ENCODE data around the gene AQR. TPM values are rescaled to one million over a fixed set of nuclear protein-coding genes. Genes with fewer than 3 reads are reported as not detected.

AQR gene
- total and polyA plus RNA-seq, 2 of the 8 experiments (the other 6 are each of a cell fraction or from before 2014, with no cell fraction given) = 34.5 to 57.6 TPM

DNA sequence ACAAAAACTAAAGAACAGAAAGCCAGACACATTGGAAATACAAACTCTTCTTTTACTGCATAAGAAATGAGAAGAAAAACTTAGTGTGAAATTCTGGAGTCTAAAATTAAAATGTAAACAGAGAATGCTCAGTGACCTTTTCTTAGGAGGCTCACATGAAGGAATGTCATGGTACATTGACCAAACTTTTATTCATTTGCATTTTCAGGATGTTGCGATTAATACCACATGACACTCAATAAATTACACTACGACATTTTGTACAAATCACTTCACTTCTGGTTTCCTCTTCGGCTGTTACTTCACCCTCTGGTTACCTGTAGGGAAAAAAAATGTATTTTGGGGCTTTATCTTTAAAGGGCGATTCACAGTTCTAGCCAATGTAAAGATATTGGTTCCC, 117.8 kb downstream of the AQR start:
- Histone ChIP-seq H3K4me2 (ENCODE audit: insufficient read depth in 1 of 2, low read depth in 2 of 2, low read length in 2 of 2) (no peak overlapping the region), H3K23ac (ENCODE audit: insufficient read length) (no peak overlapping the region), H3K56ac (replicated peaks; ENCODE audit: insufficient read length, low read depth, low read length) (no peak overlapping the region), H3K4me3 (ENCODE audit: extremely low read depth in 1 of 4, insufficient read depth in 2 of 4, low read depth in 3 of 4, low read length in 4 of 4) (no peak overlapping the region), H4K91ac (replicated peaks; ENCODE audit: insufficient read length, low read length) (no peak overlapping the region), H2BK20ac (ENCODE audit: low read length) (no peak overlapping the region), H3K9ac (replicated peaks in 1 of 4; ENCODE audit: extremely low read depth in 1 of 4, low read depth in 3 of 4, low read length in 3 of 4) (no peak overlapping the region), H4K20me1 (replicated peaks in 1 of 2; ENCODE audit: control insufficient read depth in 1 of 2, insufficient read depth in 2 of 2, low read length in 2 of 2) (no peaks in the 10 kb centered on the region), H3K27ac (ENCODE audit: low read depth, low read length) (no peak overlapping the region), H3K36me3 (ENCODE audit: control insufficient read depth in 2 of 4, insufficient read depth in 4 of 4, low read length in 3 of 4) (peaks cover 0 to 9% (median 4%) of the 10 kb centered on the region in 4 experiments; a peak in 3 of 8 replicates), H3K23me2 (ENCODE audit: low read depth, low read length) (no peaks in the 10 kb centered on the region), H3K27me3 (replicated peaks in 1 of 4; ENCODE audit: control insufficient read depth in 3 of 4, extremely low read depth in 1 of 4, insufficient read depth in 3 of 4, low read length in 3 of 4) (no peaks in the 10 kb centered on the region), H3K18ac (ENCODE audit: extremely low read depth, low read length) (no peak overlapping the region), H2BK12ac (ENCODE audit: low read depth, low read length) (no peak overlapping the region), H2BK15ac (ENCODE audit: low read length) (no peak overlapping the region), H3K4me1 (replicated peaks in 1 of 4; ENCODE audit: control insufficient read depth in 3 of 4, insufficient read depth in 4 of 4, low read length in 3 of 4) (no peaks in the 10 kb centered on the region), H4K8ac (ENCODE audit: extremely low read depth, insufficient read depth, low read length) (no peak overlapping the region), H2AFZ (ENCODE audit: low read length) (no peak overlapping the region), H4K5ac (ENCODE audit: insufficient read length, low read depth, low read length) (no peak overlapping the region), H3K4ac (replicated peaks; ENCODE audit: insufficient read length, low read depth, low read length) (no peak overlapping the region), H2AK5ac (ENCODE audit: low read depth, low read length) (no peak overlapping the region), H2BK5ac (ENCODE audit: low read depth, low read length) (no peak overlapping the region), H3K9me3 (ENCODE audit: insufficient read depth in 2 of 2, low read depth in 1 of 2, low read length in 1 of 2) (no peaks in the 10 kb centered on the region), H3K14ac (ENCODE audit: insufficient read length) (no peak overlapping the region), H3K79me2 (ENCODE audit: control insufficient read depth in 1 of 2, insufficient read depth in 2 of 2, low read length in 2 of 2) (no peaks in the 10 kb centered on the region), H2BK120ac (replicated peaks; ENCODE audit: low read depth, low read length) (no peak overlapping the region), H3K79me1 (ENCODE audit: low read depth, low read length) (no peaks in the 10 kb centered on the region)
- no peak for DNase-seq (ENCODE audit: low read depth in 1 of 2, low spot score in 2 of 2)
- POLR2A ChIA-PET (ENCODE audit: partially characterized antibody) = no interaction called here
- 97% methylated on average over 4 of the region's 4 CpGs; no CpG with 5 or more reads in 1 of the 2 experiments for WGBS, 2 experiments (ENCODE audit: extremely low coverage in 1 of 2, insufficient coverage in 1 of 2, insufficient read length in 1 of 2, insufficient replicate concordance in 2 of 2, low coverage in 1 of 2, low lambda C conversion rate in 2 of 2, missing lambda C conversion rate in 1 of 2)
- CTCF ChIA-PET (ENCODE audit: partially characterized antibody) = interaction anchor here (0.7 to 1.8 kb wide), 3 partner anchors 8 to 148 kb away, joined by 3 to 7 read pairs (median 3); no protein-coding TSS in a partner anchor
- FAIRE-seq = no peak
- no peak for TF ChIP-seq TCF12 (IDR thresholded peaks at IDR 0.05; ENCODE audit: low read depth, low read length)
- TF ChIP-seq BCL11A (IDR thresholded peaks at IDR 0.05; ENCODE audit: low read depth in 2 of 2, low read length in 2 of 2) = no peak
- no peak for TF ChIP-seq RFX5 (IDR thresholded peaks at IDR 0.05; ENCODE audit: borderline replicate concordance, low read depth, low read length)
- no peak for TF ChIP-seq HDAC6 (IDR thresholded peaks at IDR 0.05; ENCODE audit: low read depth, low read length)
- no peak for TF ChIP-seq BACH1 (IDR thresholded peaks at IDR 0.05; ENCODE audit: low read length)
- no peak for TF ChIP-seq KDM4A (IDR thresholded peaks at IDR 0.05; ENCODE audit: low read depth, low read length, severe bottlenecking)
- TF ChIP-seq, protein P1, sequence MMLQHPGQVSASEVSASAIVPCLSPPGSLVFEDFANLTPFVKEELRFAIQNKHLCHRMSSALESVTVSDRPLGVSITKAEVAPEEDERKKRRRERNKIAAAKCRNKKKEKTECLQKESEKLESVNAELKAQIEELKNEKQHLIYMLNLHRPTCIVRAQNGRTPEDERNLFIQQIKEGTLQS (IDR thresholded peaks at IDR 0.05; ENCODE audit: insufficient read depth, low read depth, low read length) = no peak
- TF ChIP-seq JUN (IDR thresholded peaks at IDR 0.05; ENCODE audit: low read depth, low read length) = no peak
- TF ChIP-seq NRF1 (IDR thresholded peaks at IDR 0.05; ENCODE audit: low read depth, low read length) = no peak
- TF ChIP-seq KDM5A (IDR thresholded peaks at IDR 0.05; ENCODE audit: low read length) = no peak
